GM19463 (cell line): Measurements from ENCODE around the gene ZMIZ2.
A peak's percentile ranks its signal among the peaks of the same experiment; 100 is the strongest.

Experiments
- ATAC-seq: cut with Tn5 transposase; IDR thresholded peaks from one replicate; pipeline ENCODE4 v1.9.1; 2021; ENCODE audit warnings: mild to moderate bottlenecking, moderate library complexity; ENCODE audit not compliant: unreplicated experiment

The ZMIZ2 gene

GRCh38 chr7:44755698-44756627 is 7.3 kb downstream of the ZMIZ2 start:
- no peak for ATAC-seq

- no peak for ATAC-seq
These were observed 8.3 kb downstream of the ZMIZ2 start for GRCh38 chr7:44756904-44757303.

GRCh38 chr7:44757311-44757710 is 8.7 kb downstream of the ZMIZ2 start:
- ATAC-seq, result no peak

GRCh38 chr7:44757739-44758138 is 9.1 kb downstream of the ZMIZ2 start:
- ATAC-seq, result no peak

- ATAC-seq, result no peak
These were observed 10.6 kb downstream of the ZMIZ2 start for GRCh38 chr7:44759246-44759645.

- no peak for ATAC-seq
These were observed 11.5 kb downstream of the ZMIZ2 start for GRCh38 chr7:44760034-44760580.

- ATAC-seq, result no peak
These were observed 12.8 kb downstream of the ZMIZ2 start for GRCh38 chr7:44761207-44762161.

GRCh38 chr7:44762300-44762699 is 13.7 kb downstream of the ZMIZ2 start:
- no peak for ATAC-seq

- no peak for ATAC-seq
These were observed 14.3 kb downstream of the ZMIZ2 start for GRCh38 chr7:44762726-44763522.

- no peak for ATAC-seq
These were observed 15.4 kb downstream of the ZMIZ2 start for GRCh38 chr7:44764081-44764480.

- no peak for ATAC-seq
These were observed 16.3 kb downstream of the ZMIZ2 start for GRCh38 chr7:44764665-44765578.

- no peak for ATAC-seq
These were observed 17.1 kb downstream of the ZMIZ2 start for GRCh38 chr7:44765579-44766415.

- ATAC-seq, result no peak
These were observed 17.8 kb downstream of the ZMIZ2 start for GRCh38 chr7:44766416-44766801.

GRCh38 chr7:44767134-44767911 is 18.7 kb downstream of the ZMIZ2 start:
- ATAC-seq, result no peak

- peak; percentile 65 for ATAC-seq
These were observed 19.4 kb downstream of the ZMIZ2 start for GRCh38 chr7:44767912-44768627.

GRCh38 chr7:44768628-44769371 is 20.2 kb downstream of the ZMIZ2 start:
- ATAC-seq, result no peak
